ENCODE data around the gene MAP3K3. TPM values are rescaled to one million over a fixed set of nuclear protein-coding genes. Genes with fewer than 3 reads are reported as not detected.

MAP3K3 gene
- polyA plus RNA-seq, 2 of the 4 experiments (the other 2 are of a cell fraction): 10.8 to 11.2 TPM

- 100% methylated on average over 1 of the region's 1 CpG for WGBS (ENCODE audit: missing lambda C conversion rate)
- no peaks in the 10 kb centered on the region for H3K4me1 ChIP-seq
- TF ChIP-seq KDM1A (IDR thresholded peaks at IDR 0.05; ENCODE audit: low read depth): no peak
- no peak for TF ChIP-seq ZC3H11A (IDR thresholded peaks at IDR 0.05)
- DNase-seq (ENCODE audit: low read depth in 1 of 2, low spot score in 1 of 2) (no peak), ATAC-seq (no peak), FAIRE-seq (no peak)
- no peak overlapping the region for H3K27ac ChIP-seq
- no peak overlapping the region for H3K4me2 ChIP-seq
- ChIA-PET CTCF (interaction anchor here (0.6 to 4.1 kb wide), 5 partner anchors 11 to 364 kb away, joined by 3 to 21 read pairs (median 5); partner anchors contain the start of gene MAP3K3), POLR2A (no interaction called here)
- no peaks in the 10 kb centered on the region for H3K9me3 ChIP-seq
- H3K4me3 ChIP-seq: no peak overlapping the region
Measured at GRCh38 chr17:63634816-63635215, 12.6 kb downstream of the MAP3K3 start.

GRCh38 chr17:63635290-63635689 is 13.1 kb downstream of the MAP3K3 start:
- no peaks in the 10 kb centered on the region for H3K9me3 ChIP-seq
- 87% methylated on average over 2 of the region's 2 CpGs for WGBS (ENCODE audit: missing lambda C conversion rate)
- DNase-seq (ENCODE audit: low read depth in 1 of 2, low spot score in 1 of 2): no peak
- no peaks in the 10 kb centered on the region for H3K4me1 ChIP-seq
- no peak overlapping the region for H3K4me2 ChIP-seq
- no peak for TF ChIP-seq SREBF2 (IDR thresholded peaks at IDR 0.05)
- TF ChIP-seq SMC3 (IDR thresholded peaks at IDR 0.05): no peak
- TF ChIP-seq MYC (IDR thresholded peaks at IDR 0.05; ENCODE audit: borderline replicate concordance, low read length): no peak
- no peak for TF ChIP-seq JUNB (IDR thresholded peaks at IDR 0.05)
- no peak for TF ChIP-seq GATA3 (IDR thresholded peaks at IDR 0.05; ENCODE audit: borderline replicate concordance)
- TF ChIP-seq RARB (CRISPR knock-in tag; IDR thresholded peaks at IDR 0.05): no peak
- no peak for FAIRE-seq
- no peak overlapping the region for H3K4me3 ChIP-seq
- H3K27ac ChIP-seq: no peak overlapping the region
- ChIA-PET CTCF (interaction anchor here (0.6 to 4.1 kb wide), 7 partner anchors 11 to 210 kb away, joined by 3 to 21 read pairs (median 3); partner anchors contain the start of gene MAP3K3), POLR2A (no interaction called here)
- no peak for ATAC-seq

GRCh38 chr17:63635787-63636186 is 13.6 kb downstream of the MAP3K3 start:
- FAIRE-seq (no peak), ATAC-seq (no peak), DNase-seq (ENCODE audit: low read depth in 1 of 2, low spot score in 1 of 2) (no peak)
- no peak overlapping the region for H3K27ac ChIP-seq
- H3K4me3 ChIP-seq: no peak overlapping the region
- 83% methylated on average over 2 of the region's 2 CpGs for WGBS (ENCODE audit: missing lambda C conversion rate)
- no peak overlapping the region for H3K4me2 ChIP-seq
- H3K4me1 ChIP-seq: no peaks in the 10 kb centered on the region
- POLR2A ChIA-PET: no interaction called here
- CTCF ChIA-PET: interaction anchor here (0.6 to 4.1 kb wide), 6 partner anchors 12 to 210 kb away, joined by 3 to 21 read pairs (median 4); partner anchors contain the start of gene MAP3K3
- no peaks in the 10 kb centered on the region for H3K9me3 ChIP-seq
- TF ChIP-seq PBX3 (IDR thresholded peaks at IDR 0.05): no peak

GRCh38 chr17:63639125-63639524 is 16.9 kb downstream of the MAP3K3 start:
- TF ChIP-seq KDM5A (IDR thresholded peaks at IDR 0.05) (no peak), FOXS1 (CRISPR knock-in tag; IDR thresholded peaks at IDR 0.05) (no peak), MYC (IDR thresholded peaks at IDR 0.05; ENCODE audit: borderline replicate concordance, low read length) (no peak), ELK1 (IDR thresholded peaks at IDR 0.05; ENCODE audit: low read depth, low read length) (no peak), HOXA7 (CRISPR knock-in tag; IDR thresholded peaks at IDR 0.05) (no peak)

GRCh38 chr17:63640038-63640437 is 17.8 kb downstream of the MAP3K3 start:
- FAIRE-seq (no peak), ATAC-seq (no peak), DNase-seq (ENCODE audit: low read depth in 1 of 2, low spot score in 1 of 2) (no peak)
- ChIA-PET POLR2A (no interaction called here), CTCF (interaction anchor here (0.6 to 3.3 kb wide), 7 partner anchors 8 to 411 kb away, joined by 3 to 13 read pairs (median 4); no protein-coding TSS in a partner anchor)
- WGBS (ENCODE audit: missing lambda C conversion rate): 91% methylated on average over 4 of the region's 4 CpGs
- H3K27ac ChIP-seq: no peak overlapping the region
- no peak overlapping the region for H3K4me2 ChIP-seq
- no peaks in the 10 kb centered on the region for H3K4me1 ChIP-seq
- no peaks in the 10 kb centered on the region for H3K9me3 ChIP-seq
- H3K4me3 ChIP-seq: no peak overlapping the region
- TF ChIP-seq JUNB (IDR thresholded peaks at IDR 0.05) (no peak), POLR2AphosphoS2 (conservative IDR thresholded peaks at IDR 0.05; ENCODE audit: low read length) (no peak), CBX2 (IDR thresholded peaks at IDR 0.05; ENCODE audit: borderline replicate concordance, low read depth) (no peak), PBX3 (IDR thresholded peaks at IDR 0.05) (no peak), NR3C1 (IDR thresholded peaks at IDR 0.05) (no peak), HEYL (CRISPR knock-in tag; IDR thresholded peaks at IDR 0.05) (no peak), NFE2L2 (conservative IDR thresholded peaks at IDR 0.05; ENCODE audit: low read length) (no peak), HOXB13 (CRISPR knock-in tag; IDR thresholded peaks at IDR 0.05; ENCODE audit: low read depth) (no peak), JUN (IDR thresholded peaks at IDR 0.05) (no peak)

More at GRCh38 chr17:63639125-63639524, 16.9 kb downstream of the MAP3K3 start:
- POLR2A ChIA-PET: no interaction called here
- Histone ChIP-seq H3K4me3 (no peak overlapping the region), H3K27ac (no peak overlapping the region), H3K4me1 (no peaks in the 10 kb centered on the region), H3K9me3 (no peaks in the 10 kb centered on the region), H3K4me2 (no peak overlapping the region)
- DNase-seq (ENCODE audit: low read depth in 1 of 2, low spot score in 1 of 2) (no peak), FAIRE-seq (no peak), ATAC-seq (no peak)
- 33% methylated on average over 1 of the region's 1 CpG for WGBS (ENCODE audit: missing lambda C conversion rate)
- CTCF ChIA-PET: interaction anchor here (1.1 to 3.3 kb wide), 7 partner anchors 10 to 214 kb away, joined by 3 to 13 read pairs (median 5); no protein-coding TSS in a partner anchor

Measured in A549 (cell line).